H1 (cell line): ENCODE results near the gene RTEL1. TPM values are rescaled to one million over a fixed set of nuclear protein-coding genes. Genes with fewer than 3 reads are reported as not detected.

Experiments used
- CTCF ChIA-PET: fragments of 300-600 bp; sonication (Branson Sonifier 250); formaldehyde crosslinking; loops from one replicate; lab custom pipeline; 2021; ENCODE audit not compliant: partially characterized antibody; lab: Charles Lee
- POLR2A ChIA-PET: fragments of 300-600 bp; sonication (Branson Sonifier 250); formaldehyde crosslinking; loops from one replicate; lab custom pipeline; 2021; ENCODE audit warnings: inconsistent platforms; ENCODE audit not compliant: partially characterized antibody; lab: Charles Lee
- DNase-seq, 2 experiments: peaks; one replicate each; pipeline versions ENCODE4 v3.0.0 to v3.0.0-alpha.2; 2010 to 2022; ENCODE audit warnings: low spot score in 2 of 2, low read depth in 1 of 2, mixed read lengths in 1 of 2
- FAIRE-seq: peaks from 2 replicates; lab custom pipeline; 2011; peaks lifted over from hg19 to GRCh38; lab: Jason Lieb, UNC
- H2AFZ ChIP-seq: 2 replicates; pipeline ENCODE4 v1.8.1; 2012; ENCODE audit warnings: low read length, inconsistent platforms
- H2AK5ac ChIP-seq: 2 replicates; pipeline ENCODE4 v1.6.1; 2013; ENCODE audit warnings: low read depth, low read length
- H2BK120ac ChIP-seq: replicated peaks from 2 replicates; pipeline ENCODE3; 2013; ENCODE audit warnings: low read depth, low read length, inconsistent platforms
- H2BK12ac ChIP-seq: 2 replicates; pipeline ENCODE4 v1.6.1; 2013; ENCODE audit warnings: low read depth, low read length
- H2BK15ac ChIP-seq: 2 replicates; pipeline ENCODE4 v1.6.1; 2013; ENCODE audit warnings: low read length
- H2BK20ac ChIP-seq: 2 replicates; pipeline ENCODE4 v1.6.1; 2013; ENCODE audit warnings: low read length
- H2BK5ac ChIP-seq: 2 replicates; pipeline ENCODE4 v1.6.1; 2013; ENCODE audit warnings: low read depth, low read length
- H3K14ac ChIP-seq: 2 replicates; pipeline ENCODE4 v1.6.1; 2013; ENCODE audit warnings: inconsistent platforms; ENCODE audit not compliant: insufficient read length
- H3K18ac ChIP-seq: 2 replicates; pipeline ENCODE4 v1.6.1; 2013; ENCODE audit warnings: low read length; ENCODE audit errors: extremely low read depth
- H3K23ac ChIP-seq: 2 replicates; pipeline ENCODE4 v1.6.1; 2013; ENCODE audit warnings: inconsistent platforms; ENCODE audit not compliant: insufficient read length
- H3K23me2 ChIP-seq: 2 replicates; pipeline ENCODE4 v1.6.1; 2013; ENCODE audit warnings: low read depth, low read length
- H3K27ac ChIP-seq: 2 replicates; pipeline ENCODE4 v1.6.1; 2011; ENCODE audit warnings: low read depth, low read length, inconsistent platforms
- H3K27me3 ChIP-seq, 4 experiments: replicated peaks in 1 of 4; 1 replicate in 1 of 4; 2 replicates in 3 of 4; pipeline versions ENCODE4 v1.6.1 to v1.8.1; 2011 to 2013; ENCODE audit warnings: low read length in 3 of 4, mild to moderate bottlenecking in 3 of 4, inconsistent platforms in 2 of 4, mixed read lengths in 2 of 4, moderate library complexity in 1 of 4; ENCODE audit not compliant: control insufficient read depth in 3 of 4, insufficient read depth in 3 of 4; ENCODE audit errors: extremely low read depth in 1 of 4
- H3K36me3 ChIP-seq, 4 experiments: 2 replicates each; pipeline versions ENCODE4 v1.6.1 to v1.8.1; 2011 to 2013; ENCODE audit warnings: mild to moderate bottlenecking in 4 of 4, low read length in 3 of 4, moderate library complexity in 2 of 4, control low read depth in 1 of 4, inconsistent platforms in 1 of 4; ENCODE audit not compliant: insufficient read depth in 4 of 4, control insufficient read depth in 2 of 4
- H3K4ac ChIP-seq: replicated peaks from 2 replicates; pipeline ENCODE3; 2013; ENCODE audit warnings: low read length, low read depth, mixed read lengths, inconsistent platforms; ENCODE audit not compliant: insufficient read length
- H3K4me1 ChIP-seq, 4 experiments: replicated peaks in 1 of 4; 1 replicate in 1 of 4; 2 replicates in 3 of 4; pipeline versions ENCODE4 v1.6.1 to v1.8.1; 2011 to 2013; ENCODE audit warnings: low read length in 3 of 4, inconsistent platforms in 2 of 4, mixed read lengths in 1 of 4; ENCODE audit not compliant: insufficient read depth in 4 of 4, control insufficient read depth in 3 of 4
- H3K4me2 ChIP-seq, 2 experiments: 2 replicates each; pipeline versions ENCODE4 v1.6.1 to v1.8.1; 2011 to 2013; ENCODE audit warnings: low read depth in 2 of 2, low read length in 2 of 2, control low read depth in 1 of 2, inconsistent platforms in 1 of 2, mild to moderate bottlenecking in 1 of 2; ENCODE audit not compliant: insufficient read depth in 1 of 2
- H3K4me3 ChIP-seq, 4 experiments: fragments of 200-600, 300-600 bp in 1 of 4; sonication (generic), shearing (Covaris generic), sonication (Bioruptor Twin) in 1 of 4; 2 replicates each; pipeline versions ENCODE4 v1.5.1 to v1.8.1; 2011 to 2016; ENCODE audit warnings: low read length in 4 of 4, low read depth in 3 of 4, control low read depth in 2 of 4, inconsistent platforms in 2 of 4, mild to moderate bottlenecking in 2 of 4, mixed read lengths in 1 of 4, moderate library complexity in 1 of 4; ENCODE audit not compliant: insufficient read depth in 2 of 4; ENCODE audit errors: extremely low read depth in 1 of 4
- H3K56ac ChIP-seq: replicated peaks from 2 replicates; pipeline ENCODE3; 2013; ENCODE audit warnings: low read depth, mild to moderate bottlenecking, mixed read lengths, low read length, inconsistent platforms; ENCODE audit not compliant: insufficient read length
- H3K79me1 ChIP-seq: 2 replicates; pipeline ENCODE4 v1.6.1; 2013; ENCODE audit warnings: low read depth, low read length, control low read depth
- H3K79me2 ChIP-seq, 2 experiments: 2 replicates each; pipeline versions ENCODE4 v1.6.1 to v1.8.1; 2012 to 2013; ENCODE audit warnings: low read length in 2 of 2, mild to moderate bottlenecking in 2 of 2, inconsistent platforms in 1 of 2; ENCODE audit not compliant: insufficient read depth in 2 of 2, control insufficient read depth in 1 of 2
- H3K9ac ChIP-seq, 4 experiments: replicated peaks in 1 of 4; 1 replicate in 1 of 4; 2 replicates in 3 of 4; pipeline versions ENCODE4 v1.6.1 to v1.8.1; 2011 to 2013; ENCODE audit warnings: low read depth in 3 of 4, low read length in 3 of 4, control low read depth in 2 of 4, mild to moderate bottlenecking in 2 of 4, moderate library complexity in 2 of 4, inconsistent platforms in 1 of 4; ENCODE audit errors: extremely low read depth in 1 of 4
- H3K9me3 ChIP-seq, 2 experiments: 2 replicates each; pipeline versions ENCODE4 v1.6.1 to v1.8.1; 2012 to 2013; ENCODE audit warnings: mild to moderate bottlenecking in 2 of 2, moderate library complexity in 2 of 2, control low read depth in 1 of 2, inconsistent platforms in 1 of 2, low read depth in 1 of 2, low read length in 1 of 2, mixed read lengths in 1 of 2; ENCODE audit not compliant: insufficient read depth in 2 of 2
- H4K20me1 ChIP-seq, 2 experiments: replicated peaks in 1 of 2; 2 replicates each; pipeline versions ENCODE3 to v1.8.1; 2011 to 2013; ENCODE audit warnings: inconsistent platforms in 2 of 2, low read length in 2 of 2, mild to moderate bottlenecking in 1 of 2; ENCODE audit not compliant: insufficient read depth in 2 of 2, control insufficient read depth in 1 of 2
- H4K5ac ChIP-seq: 2 replicates; pipeline ENCODE4 v1.6.1; 2013; ENCODE audit warnings: low read length, low read depth, mixed read lengths, inconsistent platforms; ENCODE audit not compliant: insufficient read length
- H4K8ac ChIP-seq: 2 replicates; pipeline ENCODE4 v1.8.0; 2013; ENCODE audit warnings: mild to moderate bottlenecking, moderate library complexity, low read length, inconsistent platforms; ENCODE audit not compliant: insufficient read depth; ENCODE audit errors: extremely low read depth
- H4K91ac ChIP-seq: replicated peaks from 2 replicates; pipeline ENCODE3; 2013; ENCODE audit warnings: low read length, mixed read lengths, inconsistent platforms; ENCODE audit not compliant: insufficient read length
- KDM4A ChIP-seq: IDR thresholded peaks from one replicate; pipeline ENCODE4 v1.7.1; 2012; ENCODE audit warnings: low read depth, mild to moderate bottlenecking, moderate library complexity, low read length, inconsistent platforms; ENCODE audit not compliant: severe bottlenecking
- POLR2A ChIP-seq, 2 experiments: IDR thresholded peaks; 1 replicate in 1 of 2; 2 replicates in 1 of 2; pipeline ENCODE4 v1.6.1; 2011; ENCODE audit warnings: low read depth in 2 of 2, low read length in 2 of 2, mild to moderate bottlenecking in 2 of 2; ENCODE audit errors: control extremely low read depth in 1 of 2
- RNF2 ChIP-seq: fragments of 200-900, 300-1000 bp; sonication (generic); IDR thresholded peaks from 2 replicates; pipeline ENCODE4 v1.7.1; 2016; ENCODE audit warnings: borderline replicate concordance, low read depth, mild to moderate bottlenecking, antibody characterized with exemption, low read length; ENCODE audit not compliant: poor library complexity, severe bottlenecking; ENCODE audit errors: missing control alignments
- WGBS, 2 experiments: shearing (Covaris generic) in 1 of 2; methylation state at CpG; one replicate each; pipeline versions ENCODE4 v1.1.6 to v1.1.7; 2013 to 2015; ENCODE audit warnings: low lambda C conversion rate in 2 of 2, mixed read lengths in 2 of 2, inconsistent platforms in 1 of 2, low coverage in 1 of 2, missing lambda C conversion rate in 1 of 2; ENCODE audit not compliant: insufficient replicate concordance in 2 of 2, insufficient coverage in 1 of 2, insufficient read length in 1 of 2; ENCODE audit errors: extremely low coverage in 1 of 2, missing lambda C conversion rate in 1 of 2; 5-methylcytosine and 5-hydroxymethylcytosine counted together
- polyA plus RNA-seq, 7 experiments: library from polyadenylated mRNA; depleted of rRNA in 3 of 7; stranded (reverse) in 5 of 7; unstranded in 2 of 7; fragments of >200 nt in 5 of 7; fragments of 200-250 nt in 2 of 7; gene quantifications; 1 replicate in 5 of 7; 2 replicates in 1 of 7; 4 replicates in 1 of 7; pipeline versions ENCODE4 v1.2.1 to v1.2.3, GENCODE V29; 2011 to 2013; ENCODE audit warnings: missing spikeins in 2 of 7, mixed read lengths in 2 of 7
- total RNA-seq: library from RNA; stranded (reverse); fragmentation: NEBNext Ultra II Directional; extraction: Animal tissue kit (Norgen Biotek cat#: 25700); gene quantifications from 2 replicates; pipeline ENCODE4 v1.2.1, GENCODE V29; 2021

The RTEL1 gene
- total and polyA plus RNA-seq, 2 of the 8 experiments (the other 6 are each of a cell fraction or from before 2014, with no cell fraction given) = 16.2 to 37.1 TPM

- Histone ChIP-seq H2BK120ac (no peak overlapping the region), H2BK15ac (no peak overlapping the region), H2BK20ac (no peak overlapping the region), H3K23ac (no peak overlapping the region), H2AFZ (no peak overlapping the region), H3K4ac (no peak overlapping the region), H3K9ac (0 out of 7 replicates have a peak overlapping the region, but pooled peaks of 1 of the 4 experiments have one; percentile 9), H3K4me3 (no peak overlapping the region), H3K14ac (no peak overlapping the region), H3K79me1 (no peaks in the 10 kb centered on the region), H4K91ac (no peak overlapping the region), H2BK12ac (no peak overlapping the region), H3K56ac (no peak overlapping the region), H3K79me2 (no peaks in the 10 kb centered on the region), H4K8ac (no peak overlapping the region), H3K27me3 (no peaks in the 10 kb centered on the region), H3K23me2 (peaks cover 3% of the 10 kb centered on the region; the same call in 1 of the 2 replicates), H3K27ac (no peak overlapping the region), H3K4me2 (no peak overlapping the region), H3K18ac (no peak overlapping the region), H2BK5ac (no peak overlapping the region), H3K36me3 (peaks cover 0 to 3% (median 0%) of the 10 kb centered on the region in 4 experiments; a peak in 1 of 8 replicates), H3K9me3 (no peaks in the 10 kb centered on the region; a peak in 1 of 4 replicates), H3K4me1 (peaks cover 0 to 4% (median under 1%) of the 10 kb centered on the region in 4 experiments; a peak in 3 of 7 replicates), H4K5ac (no peak overlapping the region), H4K20me1 (peaks cover 0 to 7% of the 10 kb centered on the region in 2 experiments), H2AK5ac (no peak overlapping the region)
- WGBS, 2 experiments = 97% methylated on average over 15 of the region's 24 CpGs; no CpG with 5 or more reads in 1 of the 2 experiments
- DNase-seq (no peak), FAIRE-seq (no peak)
- TF ChIP-seq RNF2 (no peak), POLR2A (IDR thresholded peaks at IDR 0.05; ENCODE audit: control extremely low read depth in 1 of 2, low read depth in 2 of 2, low read length in 2 of 2) (0 out of 3 replicates have a peak, but pooled peaks of 1 of the 2 experiments have one; percentile 20), KDM4A (no peak)
- ChIA-PET POLR2A (interaction anchor here (0.7 to 3.5 kb wide), 7 partner anchors 9 to 170 kb away, joined by 3 to 15 read pairs (median 5); partner anchors contain the start of genes ARFRP1 and ZGPAT), CTCF (interaction anchor here (0.8 to 1.1 kb wide), 2 partner anchors 9 to 347 kb away, joined by 3 to 4 read pairs; no protein-coding TSS in a partner anchor)
Measured at GRCh38 chr20:63690898-63691710, 33.0 kb downstream of the RTEL1 start.
